ENCODE data around the gene ZFP69B. TPM values are rescaled to one million over a fixed set of nuclear protein-coding genes. Genes with fewer than 3 reads are reported as not detected.
"Not testable (repeated sequence)": the region's sequence is repeated elsewhere in the genome, so short reads cannot be mapped to it uniquely, and the experiment has no call there.

ZFP69B gene
- total RNA-seq, 1 donor from 2014 or later, result 6.7 TPM

GRCh38 chr1:40477678-40478053 lies 27.4 kb downstream of the ZFP69B start:
- H3K27ac Mint-ChIP-seq (ENCODE audit: unreplicated experiment), result peak overlapping the region; percentile 54
- no peaks in the 10 kb centered on the region for H3K27me3 Mint-ChIP-seq (ENCODE audit: unreplicated experiment)
- H3K36me3 Mint-ChIP-seq (ENCODE audit: unreplicated experiment), result peaks cover 24% of the 10 kb centered on the region
- TF ChIP-seq CTCF (IDR thresholded peaks at IDR 0.05), result no peak
- peak overlapping the region; percentile 83 for H3K4me3 Mint-ChIP-seq (ENCODE audit: unreplicated experiment)
- peaks cover 16% of the 10 kb centered on the region for H3K4me1 Mint-ChIP-seq (ENCODE audit: unreplicated experiment)
- H3K9me3 Mint-ChIP-seq (ENCODE audit: unreplicated experiment), result peaks cover 24% of the 10 kb centered on the region
- no peak for DNase-seq (ENCODE audit: extremely low spot score, unreplicated experiment)

- TF ChIP-seq CTCF (IDR thresholded peaks at IDR 0.05), result no peak
- no peak for DNase-seq (ENCODE audit: extremely low spot score, unreplicated experiment)
- Mint-ChIP-seq H3K4me1 (ENCODE audit: unreplicated experiment) (peaks cover 16% of the 10 kb centered on the region), H3K27me3 (ENCODE audit: unreplicated experiment) (no peaks in the 10 kb centered on the region), H3K9me3 (ENCODE audit: unreplicated experiment) (peaks cover 21% of the 10 kb centered on the region), H3K27ac (ENCODE audit: unreplicated experiment) (peak overlapping the region; percentile 54), H3K36me3 (ENCODE audit: unreplicated experiment) (peaks cover 25% of the 10 kb centered on the region), H3K4me3 (ENCODE audit: unreplicated experiment) (peak overlapping the region; percentile 83)
Measured at GRCh38 chr1:40478276-40478675, 28.0 kb downstream of the ZFP69B start.

GRCh38 chr1:40479156-40479555 lies 28.9 kb downstream of the ZFP69B start:
- Mint-ChIP-seq H3K4me3 (ENCODE audit: unreplicated experiment) (no peak overlapping the region), H3K27me3 (ENCODE audit: unreplicated experiment) (no peaks in the 10 kb centered on the region), H3K27ac (ENCODE audit: unreplicated experiment) (no peak overlapping the region), H3K36me3 (ENCODE audit: unreplicated experiment) (peaks cover 29% of the 10 kb centered on the region), H3K9me3 (ENCODE audit: unreplicated experiment) (peaks cover 15% of the 10 kb centered on the region), H3K4me1 (ENCODE audit: unreplicated experiment) (peaks cover 16% of the 10 kb centered on the region)
- no peak for TF ChIP-seq CTCF (IDR thresholded peaks at IDR 0.05)
- DNase-seq (ENCODE audit: extremely low spot score, unreplicated experiment), result no peak

- H3K4me3 Mint-ChIP-seq (ENCODE audit: unreplicated experiment), result no peak overlapping the region
- DNase-seq (ENCODE audit: extremely low spot score, unreplicated experiment), result no peak
- H3K36me3 Mint-ChIP-seq (ENCODE audit: unreplicated experiment), result peaks cover 72% of the 10 kb centered on the region
- no peak overlapping the region for H3K27ac Mint-ChIP-seq (ENCODE audit: unreplicated experiment)
- no peaks in the 10 kb centered on the region for H3K4me1 Mint-ChIP-seq (ENCODE audit: unreplicated experiment)
- H3K27me3 Mint-ChIP-seq (ENCODE audit: unreplicated experiment), result no peaks in the 10 kb centered on the region
- H3K9me3 Mint-ChIP-seq (ENCODE audit: unreplicated experiment), result peaks cover 50% of the 10 kb centered on the region
- no peak for TF ChIP-seq CTCF (IDR thresholded peaks at IDR 0.05)
Measured at GRCh38 chr1:40495315-40495903, 45.1 kb downstream of the ZFP69B start.

GRCh38 chr1:40502651-40503050 lies 52.4 kb downstream of the ZFP69B start:
- H3K27ac Mint-ChIP-seq (ENCODE audit: unreplicated experiment); H3K27me3 Mint-ChIP-seq (ENCODE audit: unreplicated experiment); DNase-seq (ENCODE audit: extremely low spot score, unreplicated experiment); H3K4me3 Mint-ChIP-seq (ENCODE audit: unreplicated experiment); H3K4me1 Mint-ChIP-seq (ENCODE audit: unreplicated experiment): not testable (repeated sequence)
- peaks cover 37% of the 10 kb centered on the region for H3K9me3 Mint-ChIP-seq (ENCODE audit: unreplicated experiment)
- H3K36me3 Mint-ChIP-seq (ENCODE audit: unreplicated experiment), result peaks cover 44% of the 10 kb centered on the region

- TF ChIP-seq CTCF (IDR thresholded peaks at IDR 0.05), result no peak
- peaks cover 13% of the 10 kb centered on the region for H3K4me1 Mint-ChIP-seq (ENCODE audit: unreplicated experiment)
- H3K9me3 Mint-ChIP-seq (ENCODE audit: unreplicated experiment), result peaks cover 27% of the 10 kb centered on the region
- H3K27me3 Mint-ChIP-seq (ENCODE audit: unreplicated experiment), result no peaks in the 10 kb centered on the region
- H3K36me3 Mint-ChIP-seq (ENCODE audit: unreplicated experiment), result peaks cover 31% of the 10 kb centered on the region
- peak overlapping the region; percentile 88 for H3K4me3 Mint-ChIP-seq (ENCODE audit: unreplicated experiment)
- DNase-seq (ENCODE audit: extremely low spot score, unreplicated experiment), result no peak
- peak overlapping the region; percentile 88 for H3K27ac Mint-ChIP-seq (ENCODE audit: unreplicated experiment)
Measured at GRCh38 chr1:40507973-40508372, 57.7 kb downstream of the ZFP69B start.
